Erythroblast (primary cell): ENCODE data around the gene RDH11.

Experiments
- GATA1 ChIP-seq: IDR thresholded peaks from 2 replicates; pipeline ENCODE4 v1.6.1; 2011; ENCODE audit warnings: low read depth, mild to moderate bottlenecking, control low read depth, low read length, moderate library complexity
- POLR2A ChIP-seq: IDR thresholded peaks from 2 replicates; pipeline ENCODE4 v1.6.1; 2011; ENCODE audit warnings: mild to moderate bottlenecking, low read length

DNA sequence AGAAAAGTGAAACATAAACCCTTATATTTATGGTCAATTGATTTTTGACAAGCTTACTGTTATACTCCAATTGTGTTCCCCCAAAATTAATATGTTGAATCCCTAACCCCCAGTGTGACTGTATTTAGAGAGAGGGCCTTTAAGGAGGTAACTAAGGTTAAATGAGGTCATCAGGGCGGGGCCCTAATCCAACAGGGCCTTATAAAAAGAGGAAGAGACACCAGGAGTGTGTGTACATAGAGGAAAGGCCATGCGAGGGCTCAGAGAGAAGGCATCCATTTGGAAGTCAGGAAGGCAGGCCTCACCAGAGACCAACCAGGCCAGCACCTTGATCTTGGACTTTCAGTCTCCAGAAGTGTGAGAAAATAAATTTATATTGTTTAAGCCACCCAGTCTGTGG, 14.6 kb downstream of the RDH11 start:
- TF ChIP-seq POLR2A (no peak), GATA1 (no peak)
